IPS-15b (cell line): ENCODE measurements around the gene SHLD1.

Experiments used
- H3K27me3 ChIP-seq: one replicate; pipeline ENCODE4 v1.6.1; 2013; ENCODE audit warnings: low read length; ENCODE audit not compliant: control insufficient read depth, insufficient read depth
- H3K36me3 ChIP-seq: one replicate; pipeline ENCODE4 v1.6.1; 2013; ENCODE audit warnings: low read length; ENCODE audit not compliant: control insufficient read depth, insufficient read depth
- H3K4me1 ChIP-seq: one replicate; pipeline ENCODE4 v1.6.1; 2013; ENCODE audit warnings: mild to moderate bottlenecking, low read length; ENCODE audit not compliant: control insufficient read depth, insufficient read depth
- H3K4me3 ChIP-seq: one replicate; pipeline ENCODE4 v1.5.1; 2013; ENCODE audit warnings: low read depth, low read length
- H3K9ac ChIP-seq: one replicate; pipeline ENCODE4 v1.6.1; 2013; ENCODE audit warnings: low read depth, mild to moderate bottlenecking, low read length
- H3K9me3 ChIP-seq: one replicate; pipeline ENCODE4 v1.6.1; 2013; ENCODE audit warnings: mild to moderate bottlenecking, low read length; ENCODE audit not compliant: control insufficient read depth, insufficient read depth

SHLD1 gene

GRCh38 chr20:5829241-5829809, 79.1 kb downstream of the SHLD1 start:
- H3K9me3 ChIP-seq = no peaks in the 10 kb centered on the region
- H3K36me3 ChIP-seq = no peaks in the 10 kb centered on the region
- no peak overlapping the region for H3K4me3 ChIP-seq
- H3K9ac ChIP-seq = no peak overlapping the region
- no peaks in the 10 kb centered on the region for H3K27me3 ChIP-seq
- peaks cover 8% of the 10 kb centered on the region for H3K4me1 ChIP-seq

GRCh38 chr20:5831539-5832237, 81.5 kb downstream of the SHLD1 start:
- H3K4me3 ChIP-seq = no peak overlapping the region
- no peak overlapping the region for H3K9ac ChIP-seq
- no peaks in the 10 kb centered on the region for H3K4me1 ChIP-seq
- H3K9me3 ChIP-seq = no peaks in the 10 kb centered on the region
- no peaks in the 10 kb centered on the region for H3K36me3 ChIP-seq
- no peaks in the 10 kb centered on the region for H3K27me3 ChIP-seq

GRCh38 chr20:5833309-5833941, 83.2 kb downstream of the SHLD1 start:
- Histone ChIP-seq H3K4me1 (no peaks in the 10 kb centered on the region), H3K27me3 (no peaks in the 10 kb centered on the region), H3K9me3 (no peaks in the 10 kb centered on the region), H3K9ac (no peak overlapping the region), H3K36me3 (no peaks in the 10 kb centered on the region), H3K4me3 (no peak overlapping the region)

GRCh38 chr20:5834436-5835005, 84.3 kb downstream of the SHLD1 start:
- Histone ChIP-seq H3K4me1 (no peaks in the 10 kb centered on the region), H3K27me3 (no peaks in the 10 kb centered on the region)

GRCh38 chr20:5835321-5835821, 85.2 kb downstream of the SHLD1 start:
- no peaks in the 10 kb centered on the region for H3K27me3 ChIP-seq
- no peaks in the 10 kb centered on the region for H3K4me1 ChIP-seq
- no peaks in the 10 kb centered on the region for H3K9me3 ChIP-seq
- H3K9ac ChIP-seq = no peak overlapping the region
- no peak overlapping the region for H3K4me3 ChIP-seq
- no peaks in the 10 kb centered on the region for H3K36me3 ChIP-seq

More at GRCh38 chr20:5834436-5835005, 84.3 kb downstream of the SHLD1 start:
- Histone ChIP-seq H3K9ac (no peak overlapping the region), H3K4me3 (no peak overlapping the region), H3K36me3 (no peaks in the 10 kb centered on the region), H3K9me3 (no peaks in the 10 kb centered on the region)

- Histone ChIP-seq H3K27me3 (no peaks in the 10 kb centered on the region), H3K36me3 (no peaks in the 10 kb centered on the region), H3K4me3 (no peak overlapping the region), H3K9ac (no peak overlapping the region), H3K9me3 (no peaks in the 10 kb centered on the region), H3K4me1 (no peaks in the 10 kb centered on the region)
Measured at GRCh38 chr20:5835871-5836270, 85.7 kb downstream of the SHLD1 start.

GRCh38 chr20:5836569-5836968, 86.4 kb downstream of the SHLD1 start:
- Histone ChIP-seq H3K36me3 (no peaks in the 10 kb centered on the region), H3K4me3 (no peak overlapping the region), H3K9ac (no peak overlapping the region), H3K27me3 (no peaks in the 10 kb centered on the region), H3K4me1 (no peaks in the 10 kb centered on the region), H3K9me3 (no peaks in the 10 kb centered on the region)

- Histone ChIP-seq H3K4me1 (no peaks in the 10 kb centered on the region), H3K36me3 (no peaks in the 10 kb centered on the region), H3K9me3 (no peaks in the 10 kb centered on the region), H3K9ac (no peak overlapping the region), H3K4me3 (no peak overlapping the region), H3K27me3 (no peaks in the 10 kb centered on the region)
Measured at GRCh38 chr20:5840411-5841002, 90.3 kb downstream of the SHLD1 start.

GRCh38 chr20:5841522-5841921, 91.3 kb downstream of the SHLD1 start:
- Histone ChIP-seq H3K9ac (no peak overlapping the region), H3K36me3 (no peaks in the 10 kb centered on the region), H3K4me3 (no peak overlapping the region), H3K9me3 (no peaks in the 10 kb centered on the region), H3K4me1 (no peaks in the 10 kb centered on the region), H3K27me3 (no peaks in the 10 kb centered on the region)

GRCh38 chr20:5842465-5842864, 92.3 kb downstream of the SHLD1 start:
- no peaks in the 10 kb centered on the region for H3K4me1 ChIP-seq
- no peak overlapping the region for H3K4me3 ChIP-seq
- H3K27me3 ChIP-seq = no peaks in the 10 kb centered on the region
- no peaks in the 10 kb centered on the region for H3K9me3 ChIP-seq
- H3K9ac ChIP-seq = no peak overlapping the region
- no peaks in the 10 kb centered on the region for H3K36me3 ChIP-seq

- Histone ChIP-seq H3K4me3 (no peak overlapping the region), H3K9me3 (no peaks in the 10 kb centered on the region), H3K4me1 (no peaks in the 10 kb centered on the region), H3K9ac (no peak overlapping the region), H3K36me3 (no peaks in the 10 kb centered on the region), H3K27me3 (no peaks in the 10 kb centered on the region)
Measured at GRCh38 chr20:5843054-5843592, 92.9 kb downstream of the SHLD1 start.
